HepG2 (cell line): ENCODE results near the gene CAMKK1. TPM values are rescaled to one million over a fixed set of nuclear protein-coding genes. Genes with fewer than 3 reads are reported as not detected.

Experiments used
- ATAC-seq: fragments of 200-7000 bp; cut with Tn5 transposase; 3 replicates; pipeline ENCODE4 v1.9.1; 2020; ENCODE audit warnings: mild to moderate bottlenecking, moderate library complexity
- BruUV-seq: library from RNA; stranded (reverse); fragments of 400-500 nt; replicated peaks from 2 replicates; lab custom pipeline; 2021; lab: Mats Ljungman, UMichigan
- CTCF ChIA-PET: fragments of 300-600 bp; formaldehyde crosslinking; extraction: SDS; loops from one replicate; lab custom pipeline; 2021; ENCODE audit warnings: low total read pairs, inconsistent platforms, low intra/inter-chr PET ratio; lab: Yijun Ruan, JAX
- POLR2A ChIA-PET: fragments of 350-600 bp; sonication (Branson Sonifier 250); formaldehyde crosslinking; loops from one replicate; lab custom pipeline; 2020; ENCODE audit warnings: antibody characterized with exemption, inconsistent platforms; lab: Yijun Ruan, JAX
- DNase-seq: peaks from one replicate; pipeline ENCODE4 v3.0.0-alpha.2; 2015; ENCODE audit warnings: low spot score
- FAIRE-seq: peaks from 3 replicates; lab custom pipeline; 2011; peaks lifted over from hg19 to GRCh38; lab: Jason Lieb, UNC
- H2AFZ ChIP-seq: one replicate; pipeline ENCODE4 v1.6.1; 2011; ENCODE audit warnings: low read length, inconsistent platforms
- H3K27ac ChIP-seq: fragments of 300-600 bp; 3 replicates; pipeline ENCODE4 v1.8.0; 2011; ENCODE audit warnings: mixed run types, mild to moderate bottlenecking, mixed read lengths, low read length, inconsistent platforms; ENCODE audit not compliant: insufficient read depth; ENCODE audit errors: extremely low read length
- H3K27me3 ChIP-seq, 2 experiments: fragments of 200-600 bp in 1 of 2; 2 replicates in 1 of 2; 3 replicates in 1 of 2; pipeline versions ENCODE4 v1.6.0 to v1.8.0; 2011; ENCODE audit warnings: low read length in 2 of 2, mild to moderate bottlenecking in 2 of 2, moderate library complexity in 2 of 2, inconsistent platforms in 1 of 2; ENCODE audit not compliant: insufficient read depth in 2 of 2, control insufficient read depth in 1 of 2
- H3K36me3 ChIP-seq, 2 experiments: fragments of 200-600 bp in 1 of 2; replicated peaks in 1 of 2; 2 replicates in 1 of 2; 3 replicates in 1 of 2; pipeline versions ENCODE4 v1.5.1 to v1.8.0; 2011; ENCODE audit warnings: low read length in 2 of 2, inconsistent platforms in 1 of 2; ENCODE audit not compliant: insufficient read depth in 2 of 2, control insufficient read depth in 1 of 2
- H3K4me1 ChIP-seq: 2 replicates; pipeline ENCODE4 v1.5.1; 2012; ENCODE audit warnings: low read length, inconsistent platforms; ENCODE audit not compliant: insufficient read depth
- H3K4me2 ChIP-seq: 2 replicates; pipeline ENCODE4 v1.6.0; 2011; ENCODE audit warnings: low read depth, low read length, inconsistent platforms
- H3K4me3 ChIP-seq, 3 experiments: fragments of 200-600 bp in 1 of 3; sonication (generic), shearing (Covaris generic) in 1 of 3; replicated peaks in 1 of 3; 2 replicates each; pipeline ENCODE4 v1.5.1; 2011 to 2016; ENCODE audit warnings: low read length in 3 of 3, inconsistent platforms in 2 of 3, low read depth in 2 of 3, mild to moderate bottlenecking in 2 of 3, control low read depth in 1 of 3, mixed read lengths in 1 of 3; ENCODE audit not compliant: insufficient read depth in 1 of 3
- H3K79me2 ChIP-seq: one replicate; pipeline ENCODE4 v1.6.1; 2011; ENCODE audit warnings: low read length, inconsistent platforms; ENCODE audit not compliant: insufficient read depth
- H3K9ac ChIP-seq: 2 replicates; pipeline ENCODE4 v1.6.0; 2011; ENCODE audit warnings: mild to moderate bottlenecking, low read depth, low read length, inconsistent platforms; ENCODE audit not compliant: insufficient read depth
- H3K9me3 ChIP-seq: 2 replicates; pipeline ENCODE4 v1.5.1; 2012; ENCODE audit warnings: mild to moderate bottlenecking, low read length
- H4K20me1 ChIP-seq: 2 replicates; pipeline ENCODE4 v1.6.0; 2011; ENCODE audit warnings: inconsistent platforms, mild to moderate bottlenecking, low read length, moderate library complexity; ENCODE audit not compliant: insufficient read depth
- CBX2 ChIP-seq, 2 experiments: fragments of 200-600 bp in 1 of 2; sonication (generic); formaldehyde crosslinking in 1 of 2; IDR thresholded peaks; 2 replicates each; pipeline versions ENCODE4 v1.7.0 to v1.8.1; 2018 to 2022; ENCODE audit warnings: low read depth in 2 of 2, low read length in 1 of 2, mild to moderate bottlenecking in 1 of 2, missing genetic modification reagents in 1 of 2
- CREB1 ChIP-seq, 2 experiments: fragments of 450-650 bp in 1 of 2; IDR thresholded peaks; 2 replicates each; pipeline ENCODE4 v1.6.1; 2016 to 2017; ENCODE audit warnings: control low read depth in 1 of 2, mild to moderate bottlenecking in 1 of 2, missing compliant biosample characterization in 1 of 2, missing genetic modification characterization in 1 of 2
- TAF15 ChIP-seq: fragments of 200-400 bp; formaldehyde crosslinking; IDR thresholded peaks from one replicate; pipeline ENCODE4 v1.6.1; 2018; ENCODE audit warnings: mild to moderate bottlenecking, low read depth, low read length; ENCODE audit not compliant: poor library complexity, severe bottlenecking
- ZBTB37 ChIP-seq: sonication (generic); formaldehyde crosslinking; IDR thresholded peaks from 2 replicates; pipeline ENCODE4 v1.4.0; 2020; ENCODE audit warnings: mild to moderate bottlenecking, missing genetic modification reagents
- ZC3H4 ChIP-seq: sonication (generic); formaldehyde crosslinking; IDR thresholded peaks from 2 replicates; pipeline ENCODE4 v1.4.0; 2020; ENCODE audit warnings: missing genetic modification reagents, borderline replicate concordance
- ZNF577 ChIP-seq: sonication (generic); formaldehyde crosslinking; IDR thresholded peaks from 2 replicates; pipeline ENCODE4 v1.4.0; 2020; ENCODE audit warnings: mild to moderate bottlenecking, low read depth, missing genetic modification reagents, borderline replicate concordance
- WGBS: methylation state at CpG from one replicate; pipeline ENCODE4 v1.1.6; 2017; ENCODE audit warnings: low lambda C conversion rate; 5-methylcytosine and 5-hydroxymethylcytosine counted together
- in situ Hi-C: cut with HindIII; loops from 2 replicates; pipeline ENCODE4 v1.10.0; 2017; ENCODE audit warnings: low pct_unique_long_range_greater_than_20kb; ENCODE audit not compliant: extremely low pct_ligation_motif_present
- intact Hi-C: fragments of 100-400 bp; cut with micrococcal nuclease; formaldehyde crosslinking; loops from one replicate; pipeline ENCODE4 v1.10.0; 2022; ENCODE audit not compliant: unreplicated experiment
- polyA plus RNA-seq, 8 experiments: library from polyadenylated mRNA; depleted of rRNA in 3 of 8; stranded (reverse) in 7 of 8; unstranded in 1 of 8; fragments of >200 nt; fragmentation: Illumina TruSeq in 4 of 8; extraction: Trizol in 4 of 8; gene quantifications; 2 replicates each; pipeline versions ENCODE4 v1.2.1 to v1.2.3, GENCODE V29; 2011 to 2016; ENCODE audit warnings: low read depth in 4 of 8, missing spikeins in 1 of 8, mixed read lengths in 1 of 8; ENCODE audit not compliant: insufficient read depth in 1 of 8
- total RNA-seq, 5 experiments: library from RNA; depleted of rRNA; stranded (reverse); fragments of >200 nt; fragmentation: Illumina TruSeq; extraction: Trizol; gene quantifications; 2 replicates each; pipeline ENCODE4 v1.2.3, GENCODE V29; 2016; ENCODE audit warnings: low read depth in 1 of 5
- TF ChIP-seq, protein P1 (sequence below): IDR thresholded peaks from 2 replicates; pipeline ENCODE4 v1.6.1; 2012; ENCODE audit warnings: low read length, improper control_type of control experiment

CAMKK1 gene
- total and polyA plus RNA-seq, 2 of the 13 experiments (the other 11 are each of a cell fraction or from before 2014, with no cell fraction given), result 1.5 to 1.6 TPM

GRCh38 chr17:3916825-3917224 lies 24.0 kb upstream of the CAMKK1 start (continued):
- no peak for TF ChIP-seq ZBTB37 (CRISPR knock-in tag)
- no peak for TF ChIP-seq CBX2 (IDR thresholded peaks at IDR 0.05; ENCODE audit: low read depth, low read length)
- no peak for TF ChIP-seq CBX2 (CRISPR knock-in tag; IDR thresholded peaks at IDR 0.05; ENCODE audit: low read depth)
- TF ChIP-seq ZC3H4 (CRISPR knock-in tag), result no peak
- TF ChIP-seq, protein P1, sequence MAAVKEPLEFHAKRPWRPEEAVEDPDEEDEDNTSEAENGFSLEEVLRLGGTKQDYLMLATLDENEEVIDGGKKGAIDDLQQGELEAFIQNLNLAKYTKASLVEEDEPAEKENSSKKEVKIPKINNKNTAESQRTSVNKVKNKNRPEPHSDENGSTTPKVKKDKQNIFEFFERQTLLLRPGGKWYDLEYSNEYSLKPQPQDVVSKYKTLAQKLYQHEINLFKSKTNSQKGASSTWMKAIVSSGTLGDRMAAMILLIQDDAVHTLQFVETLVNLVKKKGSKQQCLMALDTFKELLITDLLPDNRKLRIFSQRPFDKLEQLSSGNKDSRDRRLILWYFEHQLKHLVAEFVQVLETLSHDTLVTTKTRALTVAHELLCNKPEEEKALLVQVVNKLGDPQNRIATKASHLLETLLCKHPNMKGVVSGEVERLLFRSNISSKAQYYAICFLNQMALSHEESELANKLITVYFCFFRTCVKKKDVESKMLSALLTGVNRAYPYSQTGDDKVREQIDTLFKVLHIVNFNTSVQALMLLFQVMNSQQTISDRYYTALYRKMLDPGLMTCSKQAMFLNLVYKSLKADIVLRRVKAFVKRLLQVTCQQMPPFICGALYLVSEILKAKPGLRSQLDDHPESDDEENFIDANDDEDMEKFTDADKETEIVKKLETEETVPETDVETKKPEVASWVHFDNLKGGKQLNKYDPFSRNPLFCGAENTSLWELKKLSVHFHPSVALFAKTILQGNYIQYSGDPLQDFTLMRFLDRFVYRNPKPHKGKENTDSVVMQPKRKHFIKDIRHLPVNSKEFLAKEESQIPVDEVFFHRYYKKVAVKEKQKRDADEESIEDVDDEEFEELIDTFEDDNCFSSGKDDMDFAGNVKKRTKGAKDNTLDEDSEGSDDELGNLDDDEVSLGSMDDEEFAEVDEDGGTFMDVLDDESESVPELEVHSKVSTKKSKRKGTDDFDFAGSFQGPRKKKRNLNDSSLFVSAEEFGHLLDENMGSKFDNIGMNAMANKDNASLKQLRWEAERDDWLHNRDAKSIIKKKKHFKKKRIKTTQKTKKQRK, result no peak
- no peak for TF ChIP-seq ZNF577 (CRISPR knock-in tag)

GRCh38 chr17:3915995-3916696 lies 23.3 kb upstream of the CAMKK1 start, which contains the start of gene P2RX1:
P2RX1 (minus strand) TSS chr17:3916465; CDS start chr17:3916225, 240 bp downstream.
- peaks cover 2 to 42% of the 10 kb centered on the region in 2 experiments; a peak in 4 of 5 replicates for H3K27me3 ChIP-seq
- intact Hi-C loops, result no loop called here
- H2AFZ ChIP-seq, result no peak within 1 kb of the TSS
- WGBS, result 33% methylated on average over 9 of the region's 28 CpGs
- H3K36me3 ChIP-seq, result no peaks in the 10 kb centered on the region
- no TSS peak for BruUV-seq
- no peak within 1 kb of the TSS for H3K4me2 ChIP-seq
- no peak within 1 kb of the TSS for H3K9ac ChIP-seq
- peaks cover 32% of the 10 kb centered on the region for H3K4me1 ChIP-seq
- DNase-seq (no peak), FAIRE-seq (no peak), ATAC-seq (no peak)
- no peak within 1 kb of the TSS for H3K4me3 ChIP-seq
- no peaks in the 10 kb centered on the region for H3K79me2 ChIP-seq
- POLR2A ChIA-PET, result interaction anchor here (0.9 kb wide), 1 partner anchor 12 kb away, joined by 3 read pairs; no protein-coding TSS in a partner anchor
- in situ Hi-C loops, result loop anchor here (10.0 kb wide), 1 partner anchor 159 kb away; no protein-coding TSS in a partner anchor
- TF ChIP-seq TAF15 (no peak), CREB1 (IDR thresholded peaks at IDR 0.05) (0 out of 2 replicates have a peak, but pooled peaks have one; percentile 51), CREB1 (CRISPR knock-in tag; IDR thresholded peaks at IDR 0.05) (no peak)
- H3K9me3 ChIP-seq, result no peaks in the 10 kb centered on the region
- H3K27ac ChIP-seq, result no peak within 1 kb of the TSS
- CTCF ChIA-PET, result no interaction called here
- no peaks in the 10 kb centered on the region for H4K20me1 ChIP-seq
